ENCODE data around the gene FOXN3.

DNA sequence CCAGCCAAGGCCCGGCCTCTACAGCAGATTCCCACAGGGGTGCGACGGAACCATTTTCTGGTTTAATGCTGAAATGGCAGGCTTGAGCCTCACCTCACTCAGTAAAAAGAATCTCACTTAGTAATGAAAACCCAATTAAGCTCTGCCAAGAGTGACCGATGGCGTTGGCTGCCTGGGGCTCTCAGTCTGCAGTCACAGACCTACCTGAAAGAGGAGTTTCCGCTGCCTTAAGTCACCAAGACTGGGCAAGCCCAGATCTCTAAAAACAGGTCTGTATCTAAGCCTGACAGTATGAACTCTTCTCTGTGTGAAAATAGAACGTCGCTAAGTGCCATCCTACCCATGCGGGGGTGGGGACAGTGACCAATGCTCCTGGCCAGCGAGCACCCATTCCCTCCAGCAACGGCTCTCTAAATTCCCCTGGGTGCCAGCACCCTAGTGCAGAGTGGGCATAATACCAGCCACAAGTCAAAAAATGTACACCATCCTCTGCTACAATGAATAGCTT lies 107.3 kb downstream of the FOXN3 start:
- no peak for TF ChIP-seq CTCF (IDR thresholded peaks at IDR 0.05)
- no peak for TF ChIP-seq POLR2A (IDR thresholded peaks at IDR 0.05)
